Measurements from ENCODE around the gene NDUFA11. TPM values are rescaled to one million over a fixed set of nuclear protein-coding genes. Genes with fewer than 3 reads are reported as not detected.
A peak's percentile ranks its signal among the peaks of the same experiment; 100 is the strongest.

The NDUFA11 gene
- total and polyA plus RNA-seq, 2 of the 13 experiments (the other 11 are each of a cell fraction or from before 2014, with no cell fraction given), result 286 to 378 TPM

- H3K4me3 ChIP-seq (replicated peaks in 1 of 3; ENCODE audit: insufficient read depth in 1 of 3, low read depth in 2 of 3, low read length in 3 of 3), result no peak overlapping the region
- TF ChIP-seq ZIK1 (CRISPR knock-in tag; IDR thresholded peaks at IDR 0.05; ENCODE audit: borderline replicate concordance, low read depth) (no peak), DRAP1 (CRISPR knock-in tag; IDR thresholded peaks at IDR 0.05) (no peak), WIZ (CRISPR knock-in tag; IDR thresholded peaks at IDR 0.05) (no peak), RXRB (CRISPR knock-in tag; IDR thresholded peaks at IDR 0.05; ENCODE audit: borderline replicate concordance) (no peak), ARID2 (CRISPR knock-in tag; IDR thresholded peaks at IDR 0.05; ENCODE audit: borderline replicate concordance) (no peak), ZSCAN21 (CRISPR knock-in tag; IDR thresholded peaks at IDR 0.05; ENCODE audit: borderline replicate concordance) (no peak), KLF6 (CRISPR knock-in tag; IDR thresholded peaks at IDR 0.05) (no peak), ZNF780A (CRISPR knock-in tag; IDR thresholded peaks at IDR 0.05) (no peak), ZBTB3 (CRISPR knock-in tag; IDR thresholded peaks at IDR 0.05; ENCODE audit: borderline replicate concordance, low read depth) (no peak), TAF15 (IDR thresholded peaks at IDR 0.05; ENCODE audit: low read depth, low read length, poor library complexity, severe bottlenecking) (no peak), KDM5A (IDR thresholded peaks at IDR 0.05; ENCODE audit: borderline replicate concordance, low read length) (no peak), TOPORS (CRISPR knock-in tag; IDR thresholded peaks at IDR 0.05) (no peak), SNAI1 (CRISPR knock-in tag; IDR thresholded peaks at IDR 0.05; ENCODE audit: borderline replicate concordance) (no peak)
- TF ChIP-seq, protein P1, sequence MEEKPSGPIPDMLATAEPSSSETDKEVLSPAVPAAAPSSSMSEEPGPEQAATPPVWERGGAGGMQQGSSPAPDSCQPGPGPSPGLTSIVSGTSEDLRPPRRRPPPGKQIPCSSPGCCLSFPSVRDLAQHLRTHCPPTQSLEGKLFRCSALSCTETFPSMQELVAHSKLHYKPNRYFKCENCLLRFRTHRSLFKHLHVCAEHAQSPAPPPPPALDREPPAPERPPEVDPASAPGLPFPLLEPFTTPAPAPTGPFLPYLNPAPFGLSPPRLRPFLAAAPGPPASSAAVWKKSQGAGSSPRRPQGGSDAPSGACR (CRISPR knock-in tag; IDR thresholded peaks at IDR 0.05), result no peak
- CTCF ChIA-PET (ENCODE audit: low intra/inter-chr PET ratio, low total read pairs), result no interaction called here
- peaks cover 0 to 3% of the 10 kb centered on the region in 2 experiments; a peak in 3 of 5 replicates for H3K36me3 ChIP-seq (replicated peaks in 1 of 2; ENCODE audit: control insufficient read depth in 1 of 2, insufficient read depth in 2 of 2, low read length in 2 of 2)
- BruUV-seq (replicated peaks), result no TSS peak
- no peak overlapping the region for H3K9ac ChIP-seq (ENCODE audit: insufficient read depth, low read depth, low read length)
- H3K9me3 ChIP-seq (ENCODE audit: low read length), result no peaks in the 10 kb centered on the region
- POLR2A ChIA-PET, result no interaction called here
- WGBS (ENCODE audit: low lambda C conversion rate), result 100% methylated on average over 1 of the region's 1 CpG
- peaks cover 92% of the 10 kb centered on the region for H3K4me1 ChIP-seq (ENCODE audit: insufficient read depth, low read length)
- H3K27me3 ChIP-seq (ENCODE audit: control insufficient read depth in 1 of 2, insufficient read depth in 2 of 2, low read length in 2 of 2), result no peaks in the 10 kb centered on the region
- no peak overlapping the region for H3K4me2 ChIP-seq (ENCODE audit: low read depth, low read length)
- in situ Hi-C loops (cut with HindIII; ENCODE audit: extremely low pct_ligation_motif_present, low pct_unique_long_range_greater_than_20kb) (loop anchor here (5.0 kb wide), 1 partner anchor 41 kb away; no protein-coding TSS in a partner anchor), intact Hi-C loops (cut with micrococcal nuclease; ENCODE audit: unreplicated experiment) (no loop called here)
- DNase-seq (ENCODE audit: low spot score), result no peak
- FAIRE-seq, result no peak
- peaks cover under 1% of the 10 kb centered on the region for H3K79me2 ChIP-seq (ENCODE audit: insufficient read depth, low read length)
- ATAC-seq, result no peak
- H4K20me1 ChIP-seq (ENCODE audit: insufficient read depth, low read length), result no peaks in the 10 kb centered on the region
- no peak overlapping the region for H2AFZ ChIP-seq (ENCODE audit: low read length)
- H3K27ac ChIP-seq (ENCODE audit: extremely low read length, insufficient read depth, low read length), result peak overlapping the region; percentile 96
These were observed 7.8 kb upstream of the NDUFA11 start for GRCh38 chr19:5911366-5911765.
